Glutamatergic neuron (in vitro differentiated cells): ENCODE results near the gene ARHGAP31. TPM values are rescaled to one million over a fixed set of nuclear protein-coding genes. Genes with fewer than 3 reads are reported as not detected.

Experiments used
- DNase-seq: peaks from one replicate; pipeline ENCODE4 v3.0.0; 2022
- H3K27ac Mint-ChIP-seq: one replicate; pipeline ENCODE4 v1.8.0; 2020; ENCODE audit warnings: mild to moderate bottlenecking, mixed read lengths, inconsistent platforms; ENCODE audit not compliant: unreplicated experiment
- H3K27me3 Mint-ChIP-seq: one replicate; pipeline ENCODE4 v1.8.0; 2020; ENCODE audit warnings: mild to moderate bottlenecking, moderate library complexity, mixed read lengths, inconsistent platforms; ENCODE audit not compliant: unreplicated experiment
- H3K36me3 Mint-ChIP-seq: one replicate; pipeline ENCODE4 v1.8.0; 2020; ENCODE audit warnings: mild to moderate bottlenecking, mixed read lengths, inconsistent platforms; ENCODE audit not compliant: unreplicated experiment
- H3K4me1 Mint-ChIP-seq: one replicate; pipeline ENCODE4 v1.8.0; 2020; ENCODE audit warnings: mild to moderate bottlenecking, low read depth, mixed read lengths, inconsistent platforms; ENCODE audit not compliant: unreplicated experiment
- H3K4me3 Mint-ChIP-seq: one replicate; pipeline ENCODE4 v1.8.0; 2020; ENCODE audit warnings: mild to moderate bottlenecking, mixed read lengths, inconsistent platforms; ENCODE audit not compliant: unreplicated experiment
- H3K9me3 Mint-ChIP-seq: one replicate; pipeline ENCODE4 v1.8.0; 2020; ENCODE audit warnings: mild to moderate bottlenecking, moderate library complexity, mixed read lengths, inconsistent platforms; ENCODE audit not compliant: unreplicated experiment
- total RNA-seq: library from RNA; stranded (reverse); fragmentation: NEBNext Ultra II Directional; extraction: Animal tissue kit (Norgen Biotek cat#: 25700); gene quantifications from one replicate; pipeline ENCODE4 v1.2.1, GENCODE V29; 2021; ENCODE audit not compliant: unreplicated experiment
- TF ChIP-seq, protein P1 (sequence below): fragments of 200-600 bp; sonication (generic); IDR thresholded peaks from one replicate; pipeline ENCODE4 v1.5.0; 2021; ENCODE audit not compliant: partially characterized antibody, unreplicated experiment

ARHGAP31 gene
- total RNA-seq, 1 donor from 2014 or later: 0.20 TPM

DNA sequence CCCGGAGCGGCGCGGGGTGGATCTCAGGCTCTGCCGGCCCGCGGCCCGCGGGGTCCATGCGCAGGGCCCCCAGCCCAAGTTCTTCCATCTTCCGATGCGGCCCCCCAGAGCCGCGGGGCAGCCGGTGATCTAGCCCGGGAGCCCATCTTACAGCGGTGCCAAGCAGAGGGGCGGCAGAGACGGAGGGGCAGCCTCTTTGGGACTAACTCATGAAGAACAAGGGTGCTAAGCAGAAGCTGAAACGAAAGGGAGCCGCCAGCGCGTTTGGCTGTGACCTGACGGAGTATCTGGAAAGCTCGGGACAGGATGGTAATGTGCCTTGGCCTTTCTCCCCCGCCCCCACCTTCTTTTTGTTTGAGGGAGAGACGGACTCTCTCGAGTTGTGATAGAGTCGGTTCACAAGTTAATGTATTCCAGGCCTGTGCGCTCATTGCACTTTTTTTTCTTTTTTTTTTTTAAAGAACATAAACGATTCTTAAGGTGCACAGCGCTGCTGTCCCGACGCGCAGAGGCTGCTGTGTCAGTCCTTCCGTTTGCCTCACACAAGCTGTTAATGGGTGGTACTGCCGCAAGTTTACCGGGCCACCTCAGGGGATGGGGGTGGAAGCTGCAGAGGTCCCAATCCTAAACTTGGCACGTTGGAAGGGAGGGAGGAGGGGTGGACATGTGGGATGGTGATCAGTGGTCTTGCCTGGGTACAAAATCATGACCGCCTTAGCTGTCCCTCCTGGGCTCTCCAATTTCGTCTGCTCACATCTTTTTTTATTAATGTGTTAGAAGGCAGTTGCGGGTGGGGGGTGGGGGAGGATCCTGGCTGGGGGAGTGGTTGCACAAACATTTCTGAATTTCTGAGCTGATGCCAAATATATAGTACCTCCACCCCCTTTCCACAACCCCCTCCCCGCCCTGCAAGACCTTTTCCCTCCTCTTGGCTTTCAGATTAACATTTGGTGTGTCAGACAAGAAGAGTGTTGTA is 801 bp downstream of the ARHGAP31 start:
- Mint-ChIP-seq H3K36me3 (no peaks in the 10 kb centered on the region), H3K27ac (no peak overlapping the region), H3K27me3 (peaks cover 10% of the 10 kb centered on the region), H3K4me3 (peak overlapping the region; percentile 88), H3K9me3 (peaks cover 7% of the 10 kb centered on the region), H3K4me1 (peaks cover 8% of the 10 kb centered on the region)
- DNase-seq: peak; percentile 33
- TF ChIP-seq, protein P1, sequence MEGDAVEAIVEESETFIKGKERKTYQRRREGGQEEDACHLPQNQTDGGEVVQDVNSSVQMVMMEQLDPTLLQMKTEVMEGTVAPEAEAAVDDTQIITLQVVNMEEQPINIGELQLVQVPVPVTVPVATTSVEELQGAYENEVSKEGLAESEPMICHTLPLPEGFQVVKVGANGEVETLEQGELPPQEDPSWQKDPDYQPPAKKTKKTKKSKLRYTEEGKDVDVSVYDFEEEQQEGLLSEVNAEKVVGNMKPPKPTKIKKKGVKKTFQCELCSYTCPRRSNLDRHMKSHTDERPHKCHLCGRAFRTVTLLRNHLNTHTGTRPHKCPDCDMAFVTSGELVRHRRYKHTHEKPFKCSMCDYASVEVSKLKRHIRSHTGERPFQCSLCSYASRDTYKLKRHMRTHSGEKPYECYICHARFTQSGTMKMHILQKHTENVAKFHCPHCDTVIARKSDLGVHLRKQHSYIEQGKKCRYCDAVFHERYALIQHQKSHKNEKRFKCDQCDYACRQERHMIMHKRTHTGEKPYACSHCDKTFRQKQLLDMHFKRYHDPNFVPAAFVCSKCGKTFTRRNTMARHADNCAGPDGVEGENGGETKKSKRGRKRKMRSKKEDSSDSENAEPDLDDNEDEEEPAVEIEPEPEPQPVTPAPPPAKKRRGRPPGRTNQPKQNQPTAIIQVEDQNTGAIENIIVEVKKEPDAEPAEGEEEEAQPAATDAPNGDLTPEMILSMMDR: no peak

DNA sequence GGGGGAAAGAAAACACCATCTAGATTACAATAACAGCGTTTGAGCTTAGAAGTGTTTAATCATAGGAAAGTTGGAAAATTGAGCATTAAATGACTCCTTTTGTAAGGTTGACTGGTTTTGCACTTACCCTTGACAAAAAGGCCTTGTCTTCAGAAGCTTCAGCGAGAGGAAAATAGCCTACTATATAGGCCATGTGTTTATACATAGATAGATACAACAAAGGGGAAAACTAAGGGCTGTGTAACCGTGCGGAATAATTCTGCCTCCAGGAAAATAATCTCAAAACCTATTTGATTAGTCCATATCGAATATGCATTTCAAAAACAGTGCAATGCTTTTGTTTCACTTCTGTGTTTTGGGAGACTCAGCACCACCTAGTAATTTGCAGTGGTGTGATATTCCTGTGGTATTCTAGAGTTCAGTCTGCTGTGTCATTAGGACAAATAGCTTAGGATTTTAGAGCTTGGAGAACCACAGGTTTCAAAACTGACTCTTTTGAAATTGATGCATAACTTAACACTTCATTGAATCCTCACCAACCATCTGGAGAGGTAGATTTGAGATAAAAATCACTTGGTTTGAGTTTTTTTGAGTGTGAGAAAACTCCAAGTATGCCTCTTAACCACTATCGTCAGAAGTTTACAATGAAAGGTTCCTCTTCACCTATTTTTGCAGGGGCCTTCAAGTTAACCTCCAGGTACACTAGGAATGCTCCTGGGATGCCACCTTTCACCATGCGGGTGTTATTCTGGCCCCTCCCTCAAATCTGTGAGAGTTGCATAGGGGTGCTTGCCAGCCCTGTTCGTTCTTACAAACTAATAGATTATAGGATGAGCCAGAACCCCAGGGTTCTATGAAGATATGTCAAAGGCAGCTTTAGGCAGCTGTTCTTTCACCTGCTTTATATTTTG is 1.9 kb downstream of the ARHGAP31 start:
- no peak for DNase-seq
- no peak overlapping the region for H3K27ac Mint-ChIP-seq
- H3K4me1 Mint-ChIP-seq: peaks cover 8% of the 10 kb centered on the region
- H3K36me3 Mint-ChIP-seq: no peaks in the 10 kb centered on the region
- H3K27me3 Mint-ChIP-seq: peaks cover 10% of the 10 kb centered on the region
- no peak overlapping the region for H3K4me3 Mint-ChIP-seq
- TF ChIP-seq, protein P1: no peak
- peaks cover 7% of the 10 kb centered on the region for H3K9me3 Mint-ChIP-seq

DNA sequence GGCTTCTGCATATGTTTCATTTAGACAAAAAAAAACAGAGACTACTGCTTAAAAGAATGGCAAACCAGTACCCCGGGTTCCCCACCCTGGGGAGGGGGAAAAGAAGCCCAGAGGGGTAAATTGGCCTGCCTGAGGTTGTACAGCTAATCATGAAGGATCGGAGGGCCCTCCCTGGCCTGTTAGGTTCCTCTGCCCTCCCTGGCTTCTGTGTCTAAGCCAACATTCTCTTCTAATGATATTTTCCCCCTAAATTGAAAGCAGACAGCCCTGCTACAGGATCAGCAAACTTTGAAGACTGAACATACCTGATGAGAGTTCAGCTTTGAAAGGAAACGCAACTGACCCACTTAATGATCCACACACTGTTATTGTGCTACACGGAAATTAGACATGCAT is 2.5 kb downstream of the ARHGAP31 start:
- Mint-ChIP-seq H3K27me3 (peaks cover 10% of the 10 kb centered on the region), H3K4me1 (peaks cover 8% of the 10 kb centered on the region), H3K9me3 (peaks cover 7% of the 10 kb centered on the region), H3K36me3 (no peaks in the 10 kb centered on the region), H3K27ac (no peak overlapping the region), H3K4me3 (no peak overlapping the region)
- no peak for DNase-seq
- TF ChIP-seq, protein P1: no peak

DNA sequence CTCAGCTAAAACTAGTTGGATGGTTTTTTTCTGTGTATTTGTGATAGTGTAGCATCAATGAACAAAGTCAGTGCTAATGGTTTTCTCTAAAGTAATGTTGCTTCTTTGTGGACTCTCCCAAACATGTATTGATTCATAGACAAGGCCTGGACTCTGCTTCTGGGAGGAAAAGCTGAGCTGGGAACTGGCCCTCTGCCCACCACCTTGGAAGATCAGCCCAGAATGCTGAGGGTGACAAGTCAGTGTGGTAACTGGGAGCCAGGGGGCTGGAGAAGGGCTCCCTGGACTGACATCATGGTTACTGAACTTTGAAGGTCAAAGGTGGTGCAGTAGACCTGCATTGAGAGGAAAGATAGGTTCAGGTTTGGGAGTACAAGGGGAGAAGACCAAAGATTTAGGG is 3.0 kb downstream of the ARHGAP31 start:
- no peak overlapping the region for H3K27ac Mint-ChIP-seq
- TF ChIP-seq, protein P1: no peak
- no peak overlapping the region for H3K4me3 Mint-ChIP-seq
- H3K4me1 Mint-ChIP-seq: peaks cover 8% of the 10 kb centered on the region
- H3K36me3 Mint-ChIP-seq: no peaks in the 10 kb centered on the region
- DNase-seq: no peak
- peaks cover 7% of the 10 kb centered on the region for H3K9me3 Mint-ChIP-seq
- H3K27me3 Mint-ChIP-seq: peaks cover 10% of the 10 kb centered on the region
